Embryonic facial prominence (tissue), 1 donor: Measurements from ENCODE around the gene GRIK2.

Experiments
- DNase-seq: peaks from one replicate; pipeline ENCODE4 v3.0.0-alpha.2; 2016; ENCODE audit errors: extremely low spot score

Gene GRIK2

DNA sequence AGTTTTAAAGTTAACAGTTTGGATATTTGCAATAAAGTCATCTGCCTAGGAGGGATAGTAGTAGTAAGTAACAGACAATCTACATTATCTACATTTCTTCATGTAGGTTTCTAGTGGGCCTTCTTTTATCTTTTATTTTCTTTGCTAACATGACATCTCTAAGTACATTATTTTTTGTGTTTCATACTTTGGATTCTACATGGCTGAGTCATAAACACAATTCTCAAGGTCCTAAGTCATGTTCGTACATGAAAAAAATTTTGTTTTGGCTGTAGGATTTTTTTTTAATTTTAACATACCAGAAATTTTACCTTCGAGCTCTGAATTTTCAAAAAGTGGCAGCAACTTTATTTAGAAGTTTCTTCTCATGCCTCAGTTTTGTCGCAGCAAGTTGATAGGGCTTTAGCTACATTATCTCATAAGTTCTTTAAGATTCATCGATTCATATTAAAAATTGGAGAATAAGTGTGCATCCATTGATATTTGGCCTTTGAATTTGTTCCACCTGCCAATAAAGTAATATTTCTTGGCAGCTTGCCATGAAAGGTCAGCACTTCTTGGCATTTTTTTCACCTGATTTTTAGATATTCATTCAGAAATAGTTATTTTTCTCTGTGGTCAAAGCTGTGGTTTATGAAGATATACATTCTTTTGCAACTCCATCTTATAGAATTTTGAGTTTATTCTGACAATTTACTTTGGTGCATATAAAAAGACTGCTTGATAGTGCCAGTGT, 146.2 kb downstream of the GRIK2 start:
- no peak for DNase-seq

DNA sequence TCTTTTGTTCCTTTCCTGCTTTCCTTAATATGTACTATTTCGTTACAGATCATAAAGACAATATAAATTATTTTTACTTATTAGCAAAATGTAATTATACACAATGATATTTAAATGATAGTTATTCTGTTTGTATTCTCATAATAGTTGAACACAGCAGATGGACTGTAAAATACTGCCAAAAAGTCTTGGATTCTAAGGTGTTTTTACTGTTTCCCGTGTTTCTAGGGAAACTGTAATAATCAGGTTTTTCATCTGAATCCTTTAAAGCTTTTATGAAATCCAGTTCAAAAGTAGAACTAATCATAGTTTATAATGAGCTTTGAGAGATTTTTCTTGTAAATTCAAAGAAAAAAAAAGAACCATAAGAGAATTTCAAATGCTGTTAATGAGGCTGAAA, 148.4 kb downstream of the GRIK2 start:
- DNase-seq = no peak

GRCh38 chr6:101543796-101544195, 150.3 kb downstream of the GRIK2 start:
- no peak for DNase-seq

GRCh38 chr6:101544286-101544685, 150.8 kb downstream of the GRIK2 start:
- no peak for DNase-seq

DNA sequence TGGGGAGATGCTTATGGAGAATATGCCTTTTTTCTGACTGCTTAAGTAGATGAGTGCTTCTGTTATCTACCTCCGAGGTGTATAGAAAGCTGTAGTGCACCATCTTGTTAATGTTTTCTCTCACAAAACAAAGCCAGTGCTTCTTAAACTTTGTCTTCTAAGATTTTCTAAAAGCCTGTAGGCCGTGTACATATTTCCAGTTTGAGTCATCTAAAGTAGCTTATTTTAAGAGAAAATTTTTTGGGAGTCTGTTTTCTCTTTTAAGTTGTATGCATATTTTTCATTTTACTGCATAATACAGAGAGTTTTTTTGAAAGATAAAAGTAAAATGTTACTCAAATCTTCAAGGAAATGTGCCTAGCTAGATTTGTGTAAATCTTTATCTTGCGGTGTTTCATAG, 151.7 kb downstream of the GRIK2 start:
- DNase-seq = no peak

DNA sequence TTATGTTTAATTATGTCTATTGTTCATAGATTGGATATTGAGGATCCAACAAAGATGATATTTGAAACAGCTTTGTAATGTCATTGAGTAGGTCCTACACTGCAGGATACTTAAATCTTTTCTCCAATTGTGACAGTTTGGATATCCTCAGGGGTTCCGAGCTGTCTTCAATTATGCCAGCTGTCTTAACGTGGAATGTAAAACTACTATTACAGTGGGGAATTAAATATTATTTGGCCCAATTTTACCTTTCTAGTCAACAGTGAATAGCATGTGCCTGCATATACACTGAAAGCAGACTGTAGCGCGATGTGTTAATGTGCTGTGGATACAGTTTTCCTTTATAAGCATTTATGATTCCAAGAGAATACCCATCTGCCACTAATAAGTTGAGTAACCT, 156.9 kb downstream of the GRIK2 start:
- DNase-seq = no peak

DNA sequence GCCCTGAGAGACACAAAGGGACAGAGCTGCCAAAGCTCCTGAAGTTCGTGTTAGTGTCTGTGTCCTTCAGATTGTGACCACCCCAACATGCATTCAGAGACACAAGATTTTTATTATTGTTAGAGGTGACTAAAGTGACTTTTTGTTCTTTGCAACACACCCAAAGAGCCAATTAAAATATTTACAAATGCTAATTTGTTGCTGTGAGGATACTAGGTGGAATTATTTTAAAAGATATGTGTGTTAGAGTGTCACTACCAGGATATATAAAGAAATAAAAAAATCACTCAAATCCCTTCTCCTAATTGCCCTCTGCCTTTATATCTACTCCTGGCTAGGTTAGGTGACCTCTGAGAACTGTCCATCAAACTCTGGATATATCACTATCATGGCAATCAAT, 160.7 kb downstream of the GRIK2 start:
- DNase-seq = no peak

GRCh38 chr6:101558712-101559111, 165.2 kb downstream of the GRIK2 start:
- DNase-seq = no peak

- no peak for DNase-seq
Measured at GRCh38 chr6:101572627-101573026, 179.1 kb downstream of the GRIK2 start.

- no peak for DNase-seq
Measured at GRCh38 chr6:101577091-101577490, 183.6 kb downstream of the GRIK2 start.

- DNase-seq = no peak
Measured at GRCh38 chr6:101578306-101578705, 184.8 kb downstream of the GRIK2 start.

DNA sequence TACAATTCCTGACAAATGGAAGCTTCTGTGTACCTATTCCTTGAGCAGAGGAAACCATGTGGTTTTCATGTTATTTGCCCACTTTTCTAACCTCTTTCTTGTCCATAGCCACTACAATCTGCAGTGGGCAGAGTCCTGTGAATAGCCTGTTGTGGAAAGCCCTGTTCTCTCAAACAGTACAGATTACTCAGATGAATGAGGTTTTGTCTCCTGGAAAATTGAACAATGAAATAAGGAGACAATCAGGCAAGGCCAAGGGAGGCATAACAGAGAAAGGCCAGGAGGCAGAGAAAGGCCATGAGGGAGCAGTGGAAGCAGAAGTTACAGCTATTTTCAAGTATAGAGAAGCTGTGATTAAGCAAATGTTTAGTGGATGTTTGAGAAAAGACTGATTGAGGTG, 189.3 kb downstream of the GRIK2 start:
- no peak for DNase-seq

DNA sequence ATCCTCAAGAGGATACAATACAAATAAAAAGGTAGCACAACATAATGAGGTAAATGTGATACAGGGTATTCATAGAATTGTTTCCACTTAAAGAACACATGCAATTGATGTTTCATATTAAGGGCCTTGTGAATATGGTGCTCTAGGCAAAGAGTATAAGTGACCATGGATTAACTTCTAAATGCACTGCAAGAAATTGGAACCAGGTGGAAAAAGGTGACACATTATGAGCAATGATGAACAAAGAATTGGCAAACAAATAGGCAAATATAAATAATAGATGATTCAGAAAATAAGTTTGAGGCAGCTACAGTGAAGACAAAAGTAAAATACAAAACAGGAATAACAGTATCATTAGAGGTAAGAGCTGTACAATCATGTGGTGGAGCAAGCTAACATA, 192.0 kb downstream of the GRIK2 start:
- no peak for DNase-seq

DNA sequence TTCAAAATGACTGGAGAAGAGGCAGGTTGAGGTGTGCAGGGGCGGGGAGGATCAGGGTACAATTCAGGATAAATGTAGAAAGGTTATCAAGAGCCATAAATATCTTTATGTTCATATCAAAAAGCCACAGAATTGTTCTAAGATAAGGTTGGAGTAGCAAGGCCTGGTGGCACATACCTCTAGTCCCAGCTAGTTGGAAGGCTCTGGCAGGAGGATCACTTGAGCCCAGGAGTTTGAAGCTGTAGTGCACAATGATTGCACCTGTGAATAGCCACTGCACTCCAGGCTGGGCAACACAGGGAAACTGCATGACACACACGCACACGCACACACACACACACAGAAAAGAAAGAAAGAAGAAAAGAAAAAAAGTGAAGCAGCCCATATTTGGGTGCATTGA, 194.8 kb downstream of the GRIK2 start:
- no peak for DNase-seq

DNA sequence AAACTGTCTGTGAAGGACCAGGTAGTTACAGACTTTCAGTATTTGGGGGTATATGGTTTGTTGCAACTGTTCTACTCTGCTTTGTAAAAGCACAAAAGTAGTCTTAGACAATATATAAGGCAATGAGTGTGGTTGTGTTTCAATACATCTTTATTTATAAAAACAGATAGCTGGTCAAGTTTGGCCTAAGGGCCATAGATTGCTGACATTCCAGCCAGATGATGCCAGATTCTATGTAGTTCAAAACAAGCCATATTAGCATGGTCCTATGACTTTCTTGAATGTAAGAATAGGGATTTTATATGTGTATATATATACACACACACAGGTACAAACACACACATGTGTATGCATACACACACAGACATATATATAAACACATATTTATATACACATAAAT, 201.8 kb downstream of the GRIK2 start:
- no peak for DNase-seq

- no peak for DNase-seq
Measured at GRCh38 chr6:101597693-101598092, 204.2 kb downstream of the GRIK2 start.

- DNase-seq = no peak
Measured at GRCh38 chr6:101605426-101605825, 211.9 kb downstream of the GRIK2 start.

DNA sequence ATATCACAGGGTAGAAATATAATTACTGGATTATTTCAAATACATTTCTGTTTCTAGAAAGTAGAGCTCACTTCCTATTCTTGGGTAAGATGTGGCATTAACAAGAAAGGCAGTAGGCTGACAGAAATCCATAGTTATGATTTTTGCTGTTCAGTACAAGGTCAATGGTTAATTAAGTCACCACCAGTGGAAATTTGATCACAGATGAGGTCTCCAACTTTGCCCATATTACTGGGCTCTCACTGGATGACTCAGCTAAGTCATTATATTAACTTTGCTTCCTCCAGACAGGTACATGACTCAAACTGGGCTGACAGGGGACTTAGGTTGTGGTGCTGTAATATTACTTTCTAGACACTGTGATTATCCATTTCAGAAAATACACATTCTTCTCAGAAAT, 212.4 kb downstream of the GRIK2 start:
- DNase-seq = no peak

DNA sequence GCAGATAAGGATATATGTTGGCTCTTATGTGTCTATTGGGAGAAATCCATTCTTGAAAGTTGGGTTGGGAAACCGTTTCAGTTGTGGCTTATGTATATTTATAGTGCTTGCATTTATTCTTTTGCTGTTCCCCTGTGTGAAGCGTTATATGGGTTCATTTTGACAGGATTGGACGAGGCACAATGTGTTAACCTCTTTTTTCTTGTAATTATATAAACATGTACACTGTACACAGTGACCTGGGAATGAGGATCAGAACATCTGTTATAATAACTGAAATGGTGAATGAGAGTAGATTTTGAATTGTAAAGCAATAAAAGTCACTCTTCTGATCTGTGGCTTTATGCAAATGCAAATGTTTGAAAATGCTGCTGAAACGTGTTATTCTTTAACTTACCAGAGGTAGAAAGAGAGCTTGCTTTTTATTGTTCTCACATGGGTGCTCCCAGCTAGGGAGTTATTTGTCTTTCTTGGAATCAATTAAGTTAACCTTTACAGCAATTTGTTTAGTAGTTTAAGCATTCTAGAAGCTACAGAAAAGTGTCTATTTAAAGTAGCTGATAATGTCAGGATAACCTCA, 213.7 kb downstream of the GRIK2 start:
- DNase-seq = no peak

DNA sequence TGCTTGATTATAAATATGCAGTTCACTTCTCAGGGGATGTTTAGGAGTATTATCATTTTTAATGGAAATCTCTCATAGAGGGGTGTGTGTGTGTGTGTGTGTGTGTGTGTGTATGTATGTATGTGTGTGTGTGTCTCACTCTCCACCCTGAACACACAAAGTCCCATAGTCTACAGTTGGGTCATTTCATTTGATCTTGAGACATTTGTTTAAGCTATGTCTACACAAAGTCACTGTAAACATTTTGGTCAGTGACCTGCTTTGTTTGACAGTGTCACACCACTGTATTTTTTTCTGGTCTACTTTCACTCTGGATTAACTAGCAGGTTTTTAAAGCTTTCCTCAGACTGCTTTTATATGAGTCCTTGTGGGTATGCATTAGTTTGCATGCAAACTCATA, 215.2 kb downstream of the GRIK2 start:
- no peak for DNase-seq

- DNase-seq = no peak
Measured at GRCh38 chr6:101613556-101613955, 220.0 kb downstream of the GRIK2 start.

- no peak for DNase-seq
Measured at GRCh38 chr6:101614774-101615173, 221.3 kb downstream of the GRIK2 start.

- no peak for DNase-seq
Measured at GRCh38 chr6:101626269-101626668, 232.8 kb downstream of the GRIK2 start.

DNA sequence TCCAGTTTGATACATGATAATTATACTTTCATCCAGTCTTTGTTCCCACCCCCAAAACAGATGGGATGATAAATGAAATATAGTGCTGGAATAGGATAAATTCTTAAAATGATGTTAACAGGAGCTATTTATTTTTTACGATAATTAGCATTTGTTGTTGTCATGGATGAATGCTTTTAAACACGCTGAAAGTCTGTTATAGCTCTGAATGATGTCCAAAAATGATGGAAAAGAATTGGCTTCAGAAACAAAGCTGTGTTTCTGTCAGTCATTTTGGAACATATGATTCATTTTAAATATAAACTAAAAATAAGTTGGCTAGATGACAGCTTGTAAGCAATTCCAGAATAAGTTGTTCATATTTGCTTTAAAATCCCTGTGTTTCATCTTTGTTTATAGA, 237.4 kb downstream of the GRIK2 start:
- no peak for DNase-seq
